SK-N-SH (cell line): ENCODE results near the gene ZDHHC11. TPM values are rescaled to one million over a fixed set of nuclear protein-coding genes. Genes with fewer than 3 reads are reported as not detected.
"Not testable (repeated sequence)": the region's sequence is repeated elsewhere in the genome, so short reads cannot be mapped to it uniquely, and the experiment has no call there.

Experiments
- CTCF ChIA-PET: fragments of 300-600, 350-600 bp; formaldehyde crosslinking; extraction: SDS; loops from one replicate; lab custom pipeline; 2021; lab: Yijun Ruan, JAX
- POLR2A ChIA-PET: fragments of 350-600 bp; sonication (Branson Sonifier 250); formaldehyde crosslinking; extraction: SDS; loops from one replicate; lab custom pipeline; 2020; ENCODE audit warnings: antibody characterized with exemption, inconsistent platforms; lab: Yijun Ruan, JAX
- DNase-seq: peaks from one replicate; pipeline ENCODE4 v3.0.0; 2012
- H2AFZ ChIP-seq: fragments of 200-600 bp; sonication (generic); 2 replicates; pipeline ENCODE4 v1.8.1; 2016; ENCODE audit warnings: antibody characterized with exemption, mild to moderate bottlenecking, low read depth
- H3F3A ChIP-seq: fragments of 200-600 bp; sonication (generic); replicated peaks from 2 replicates; pipeline ENCODE3; 2016; ENCODE audit warnings: antibody characterized with exemption, mild to moderate bottlenecking; ENCODE audit not compliant: insufficient read depth
- H3K27ac ChIP-seq, 2 experiments: fragments of 200-500 bp in 1 of 2; fragments of 200-600 bp in 1 of 2; sonication (Bioruptor generic) in 1 of 2; sonication (generic), shearing (Covaris generic) in 1 of 2; 2 replicates each; pipeline versions ENCODE4 v1.5.1 to v1.6.1; 2014 to 2016; ENCODE audit warnings: low read depth in 2 of 2, inconsistent platforms in 1 of 2, low read length in 1 of 2, mild to moderate bottlenecking in 1 of 2, mixed read lengths in 1 of 2
- H3K27me3 ChIP-seq: fragments of 200-600 bp; sonication (generic), shearing (Covaris generic); 2 replicates; pipeline ENCODE4 v1.6.1; 2016; ENCODE audit warnings: mixed run types; ENCODE audit not compliant: insufficient read depth
- H3K36me3 ChIP-seq, 2 experiments: fragments of 200-500 bp in 1 of 2; fragments of 200-600 bp in 1 of 2; sonication (Bioruptor generic) in 1 of 2; sonication (generic) in 1 of 2; replicated peaks in 1 of 2; 2 replicates each; pipeline versions ENCODE3 to v1.5.1; 2014 to 2016; ENCODE audit warnings: low read length in 1 of 2, mild to moderate bottlenecking in 1 of 2; ENCODE audit not compliant: insufficient read depth in 2 of 2, control insufficient read depth in 1 of 2
- H3K4me1 ChIP-seq, 2 experiments: fragments of 200-500 bp in 1 of 2; fragments of 200-600 bp in 1 of 2; sonication (Bioruptor generic) in 1 of 2; sonication (generic), shearing (Covaris generic) in 1 of 2; 2 replicates each; pipeline versions ENCODE4 v1.5.1 to v1.6.1; 2014 to 2016; ENCODE audit warnings: low read depth in 1 of 2, low read length in 1 of 2, mixed run types in 1 of 2; ENCODE audit not compliant: insufficient read depth in 2 of 2, control insufficient read depth in 1 of 2
- H3K4me2 ChIP-seq: fragments of 200-600 bp; sonication (generic), shearing (Covaris generic); 2 replicates; pipeline ENCODE4 v1.6.1; 2017; ENCODE audit warnings: mixed run types
- H3K4me3 ChIP-seq, 2 experiments: fragments of 200-500 bp in 1 of 2; fragments of 200-600 bp in 1 of 2; sonication (Bioruptor generic) in 1 of 2; sonication (generic), shearing (Covaris generic) in 1 of 2; 2 replicates each; pipeline versions ENCODE4 v1.5.1 to v1.8.1; 2014 to 2016; ENCODE audit warnings: low read depth in 2 of 2, inconsistent platforms in 1 of 2, low read length in 1 of 2, mild to moderate bottlenecking in 1 of 2, mixed read lengths in 1 of 2, moderate library complexity in 1 of 2
- H3K79me2 ChIP-seq: fragments of 200-600 bp; sonication (generic); 2 replicates; pipeline ENCODE4 v1.8.1; 2017; ENCODE audit warnings: mild to moderate bottlenecking; ENCODE audit not compliant: insufficient read depth
- H3K9ac ChIP-seq: fragments of 200-600 bp; sonication (generic); 2 replicates; pipeline ENCODE4 v1.6.1; 2017; ENCODE audit warnings: mixed run types
- H3K9me2 ChIP-seq: fragments of 200-600 bp; sonication (generic); 2 replicates; pipeline ENCODE4 v1.6.1; 2017; ENCODE audit warnings: mixed run types
- H3K9me3 ChIP-seq: fragments of 200-600 bp; sonication (generic); 2 replicates; pipeline ENCODE4 v1.6.1; 2017; ENCODE audit warnings: mixed run types, mild to moderate bottlenecking, moderate library complexity
- H4K20me1 ChIP-seq: fragments of 200-600 bp; sonication (generic); 2 replicates; pipeline ENCODE4 v1.6.1; 2017; ENCODE audit warnings: mild to moderate bottlenecking, mixed run types; ENCODE audit not compliant: insufficient read depth
- GATA2 ChIP-seq: sonication (generic); formaldehyde crosslinking; IDR thresholded peaks from 2 replicates; pipeline ENCODE4 v1.5.0; 2020; ENCODE audit warnings: mild to moderate bottlenecking, missing genetic modification reagents
- WGBS: methylation state at CpG from one replicate; pipeline ENCODE4 v1.1.6; 2017; ENCODE audit warnings: low lambda C conversion rate; 5-methylcytosine and 5-hydroxymethylcytosine counted together
- polyA plus RNA-seq, 3 experiments: library from polyadenylated mRNA; depleted of rRNA; stranded (reverse); fragments of >200 nt; gene quantifications; 2 replicates each; pipeline ENCODE4 v1.2.3, GENCODE V29; 2012

ZDHHC11 gene
- polyA plus RNA-seq, 1 of the 3 experiments (the other 2 are of a cell fraction) = 0.76 TPM

DNA sequence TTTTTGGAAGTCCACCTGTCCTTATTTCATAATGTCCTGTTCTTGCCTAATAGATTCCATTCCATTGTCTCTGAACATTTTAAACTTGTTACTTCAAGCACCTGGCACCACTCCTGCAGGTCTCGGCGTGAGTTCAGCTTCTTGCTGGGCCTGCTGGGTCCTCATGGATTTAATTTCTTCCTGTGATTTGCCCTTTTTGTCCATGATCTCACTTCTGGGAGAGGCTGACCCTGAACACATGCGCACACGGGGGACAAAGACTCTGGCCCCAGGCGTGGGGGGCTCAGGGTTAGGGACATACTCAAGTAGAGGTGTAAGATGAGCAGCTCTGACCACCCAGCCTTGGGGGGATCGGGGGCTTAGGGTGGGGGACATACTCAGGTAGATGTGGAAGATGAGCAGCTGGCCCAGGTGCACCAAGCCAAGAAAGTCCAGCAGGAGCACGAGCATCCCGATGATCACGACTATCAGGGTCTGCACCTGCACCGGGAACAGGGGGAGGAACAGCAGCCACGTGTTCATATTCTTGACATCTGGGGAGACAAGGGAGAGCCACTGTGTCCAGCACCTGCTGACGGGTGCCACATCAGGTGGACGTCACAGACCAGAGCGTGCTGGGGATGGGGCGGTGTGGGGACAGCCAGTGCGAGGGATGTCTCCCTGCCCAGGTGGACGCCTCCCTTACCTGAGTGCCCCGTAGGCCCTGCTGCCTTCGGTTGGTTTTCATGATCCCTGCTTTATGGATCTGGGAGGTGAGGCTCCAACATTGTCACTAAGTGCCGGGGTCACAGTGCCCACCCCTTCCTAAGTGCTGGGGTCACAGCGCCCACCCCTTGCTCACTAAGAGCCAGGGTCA is 10.4 kb downstream of the ZDHHC11 start:
- H2AFZ ChIP-seq, POLR2A ChIA-PET, H3K27ac ChIP-seq, H3K27me3 ChIP-seq, H3K9ac ChIP-seq, DNase-seq, H3F3A ChIP-seq, H3K9me3 ChIP-seq, H3K79me2 ChIP-seq, H3K4me3 ChIP-seq, H3K36me3 ChIP-seq, H3K4me2 ChIP-seq, H3K9me2 ChIP-seq, H3K4me1 ChIP-seq, CTCF ChIA-PET, H4K20me1 ChIP-seq: not testable (repeated sequence)
- 68% methylated on average over 19 of the region's 21 CpGs for WGBS

DNA sequence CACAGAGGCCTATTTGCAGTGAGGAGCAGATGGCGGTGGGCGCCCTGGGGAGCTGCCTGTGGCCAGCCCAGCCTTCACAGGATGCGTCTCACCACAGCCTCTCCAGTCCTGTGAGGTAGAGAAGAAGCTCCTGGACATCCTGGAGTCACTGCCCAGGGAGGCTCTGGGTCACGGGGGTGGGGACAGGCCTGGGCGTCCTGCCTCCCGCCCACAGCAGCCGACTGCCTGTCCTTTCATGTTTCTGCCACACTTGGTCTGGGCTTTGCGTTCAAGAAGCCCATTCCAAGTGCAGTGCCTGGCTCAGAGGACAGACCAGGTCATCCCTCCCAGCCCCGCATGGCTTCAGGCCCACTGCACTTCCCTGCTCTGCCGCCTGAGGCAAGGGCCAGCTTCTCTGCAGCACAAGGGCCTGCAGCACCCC is 12.3 kb downstream of the ZDHHC11 start:
- not testable (repeated sequence) for H3K79me2 ChIP-seq, DNase-seq

DNA sequence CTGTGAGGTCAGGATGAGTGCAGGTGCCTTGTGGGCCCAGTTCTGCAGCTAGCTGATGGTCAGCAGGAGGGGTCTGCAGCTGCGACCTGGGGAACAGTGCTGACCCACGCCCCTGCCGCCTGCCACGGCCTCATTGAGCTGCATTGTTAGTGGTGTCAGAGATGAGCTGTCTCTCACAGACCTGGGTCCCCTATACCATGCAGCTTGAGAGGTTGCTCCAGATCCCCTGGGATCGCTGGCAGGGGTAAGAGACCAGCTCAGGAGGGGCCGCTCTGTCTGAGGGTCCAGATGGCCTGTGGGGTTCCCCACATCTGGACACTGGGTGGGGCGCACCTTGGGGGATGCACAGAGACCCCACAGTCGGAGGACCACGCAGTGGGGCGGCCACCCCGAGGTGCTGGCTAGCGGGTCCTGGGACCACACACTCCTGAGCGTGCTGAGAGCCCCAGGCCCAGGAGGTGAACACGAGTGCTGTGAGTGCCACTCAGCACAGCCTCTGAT is 13.1 kb downstream of the ZDHHC11 start:
- H3K4me3 ChIP-seq, POLR2A ChIA-PET, H3K79me2 ChIP-seq, DNase-seq, H3K4me2 ChIP-seq, CTCF ChIA-PET, H3K9me2 ChIP-seq, H3K36me3 ChIP-seq, H2AFZ ChIP-seq, H3K4me1 ChIP-seq, H3F3A ChIP-seq, H3K9ac ChIP-seq, H3K9me3 ChIP-seq, H3K27ac ChIP-seq, H3K27me3 ChIP-seq, H4K20me1 ChIP-seq: not testable (repeated sequence)
- 68% methylated on average over 4 of the region's 14 CpGs for WGBS

More for the DNA sequence above, 12.3 kb downstream of the ZDHHC11 start:
- H3K27me3 ChIP-seq, H3K4me2 ChIP-seq, H4K20me1 ChIP-seq, H2AFZ ChIP-seq, H3K27ac ChIP-seq, H3K4me3 ChIP-seq, H3K9me3 ChIP-seq, H3K9ac ChIP-seq, H3F3A ChIP-seq, H3K4me1 ChIP-seq, CTCF ChIA-PET, H3K9me2 ChIP-seq, POLR2A ChIA-PET, H3K36me3 ChIP-seq: not testable (repeated sequence)
- 71% methylated on average over 10 of the region's 10 CpGs for WGBS

DNA sequence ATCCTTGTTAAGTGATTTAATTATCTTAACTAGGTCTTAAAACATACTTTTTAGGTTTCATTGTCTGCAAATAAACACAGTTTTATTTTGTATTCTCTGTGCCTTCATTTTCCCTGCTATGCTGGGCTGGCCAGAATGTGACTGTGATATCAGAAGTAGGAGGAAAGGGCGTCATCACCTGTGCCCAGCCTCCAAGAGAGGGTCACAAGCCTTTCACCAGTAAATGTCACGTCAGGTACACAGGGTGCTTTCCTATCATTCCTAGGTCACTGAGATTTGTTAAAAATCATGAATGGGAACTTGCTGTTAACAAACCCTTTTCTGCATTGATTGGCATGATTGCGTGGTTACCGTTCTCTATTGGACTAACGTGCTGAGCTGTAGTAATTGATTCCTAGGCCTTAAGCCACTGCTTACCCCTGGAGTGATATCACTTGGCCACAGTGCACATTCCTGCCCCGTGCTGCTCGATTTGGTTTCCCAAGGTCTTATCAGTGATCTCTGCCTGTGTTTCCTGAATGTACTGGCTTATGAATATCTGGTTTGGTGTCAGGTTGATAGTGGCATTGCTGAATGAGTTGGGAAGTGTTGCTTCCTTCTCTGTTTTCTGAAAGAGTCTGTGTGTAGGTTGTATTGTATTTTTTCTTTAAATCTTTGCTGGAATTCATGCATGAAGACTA is 14.7 kb downstream of the ZDHHC11 start:
- TF ChIP-seq GATA2 (CRISPR knock-in tag) = peak; percentile 29; the same call in 1 of the 2 replicates
- DNase-seq, H3K27ac ChIP-seq, H3K27me3 ChIP-seq, H3K9me2 ChIP-seq, H3F3A ChIP-seq, POLR2A ChIA-PET, H3K79me2 ChIP-seq, H2AFZ ChIP-seq, H3K4me1 ChIP-seq, H3K4me2 ChIP-seq, H3K4me3 ChIP-seq, H4K20me1 ChIP-seq, H3K36me3 ChIP-seq, H3K9me3 ChIP-seq, CTCF ChIA-PET, H3K9ac ChIP-seq: not testable (repeated sequence)
- WGBS = 54% methylated on average over 7 of the region's 7 CpGs

DNA sequence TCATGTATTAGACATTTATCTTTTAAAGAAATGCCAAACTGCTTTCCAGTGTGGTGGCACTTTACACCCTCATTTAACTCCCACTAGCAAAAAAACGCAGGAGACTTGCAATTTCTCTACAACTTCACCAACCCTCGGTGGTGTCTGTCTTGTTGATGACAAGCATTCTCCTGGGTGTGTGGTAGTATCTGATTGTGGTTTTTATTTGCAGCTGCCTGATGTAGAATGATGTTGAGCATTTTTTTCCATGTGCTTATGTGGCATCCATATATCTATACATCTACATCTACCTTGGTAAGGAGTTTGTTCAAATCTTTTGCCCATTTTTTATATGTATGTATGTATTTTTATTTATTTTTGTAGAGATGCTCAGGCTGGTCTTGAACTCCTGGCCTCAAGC is 16.8 kb downstream of the ZDHHC11 start:
- H2AFZ ChIP-seq, CTCF ChIA-PET, H3K4me1 ChIP-seq, H3K27me3 ChIP-seq, H4K20me1 ChIP-seq, H3K9me2 ChIP-seq, H3K4me2 ChIP-seq, H3K27ac ChIP-seq, H3K9me3 ChIP-seq, POLR2A ChIA-PET, H3K9ac ChIP-seq, H3K36me3 ChIP-seq, H3F3A ChIP-seq, DNase-seq, H3K4me3 ChIP-seq, H3K79me2 ChIP-seq: not testable (repeated sequence)
- 21% methylated on average over 2 of the region's 2 CpGs for WGBS

DNA sequence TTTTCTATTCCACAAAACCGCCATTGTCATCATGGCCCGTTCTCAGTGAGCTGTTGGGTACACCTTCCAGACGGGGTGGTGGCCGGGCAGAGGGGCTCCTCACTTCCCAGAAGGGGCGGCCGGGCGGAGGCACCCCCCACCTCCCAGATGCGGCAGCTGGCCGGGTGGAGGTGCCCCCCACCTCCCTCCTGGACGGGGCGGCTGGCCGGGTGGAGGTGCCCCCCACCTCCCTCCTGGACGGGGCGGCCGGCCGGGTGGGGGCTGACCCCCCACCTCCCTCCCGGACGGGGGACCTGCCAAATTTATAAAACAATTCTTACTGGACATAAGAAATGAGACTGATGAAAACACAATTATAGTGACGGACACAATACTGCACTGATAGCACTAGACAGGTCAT is 22.6 kb downstream of the ZDHHC11 start:
- CTCF ChIA-PET, H3K36me3 ChIP-seq, H4K20me1 ChIP-seq, H3K27ac ChIP-seq, H3K9ac ChIP-seq, H3K79me2 ChIP-seq, POLR2A ChIA-PET, H3K9me3 ChIP-seq, H3K27me3 ChIP-seq, H3F3A ChIP-seq, H3K9me2 ChIP-seq, H3K4me1 ChIP-seq, H3K4me2 ChIP-seq, H3K4me3 ChIP-seq, H2AFZ ChIP-seq, DNase-seq: not testable (repeated sequence)
- WGBS = 61% methylated on average over 19 of the region's 19 CpGs
